Measurements from ENCODE around the gene LRRC42. TPM values are rescaled to one million over a fixed set of nuclear protein-coding genes. Genes with fewer than 3 reads are reported as not detected.

The LRRC42 gene
- total RNA-seq, 1 experiment from 2014 or later: 20.4 TPM

DNA sequence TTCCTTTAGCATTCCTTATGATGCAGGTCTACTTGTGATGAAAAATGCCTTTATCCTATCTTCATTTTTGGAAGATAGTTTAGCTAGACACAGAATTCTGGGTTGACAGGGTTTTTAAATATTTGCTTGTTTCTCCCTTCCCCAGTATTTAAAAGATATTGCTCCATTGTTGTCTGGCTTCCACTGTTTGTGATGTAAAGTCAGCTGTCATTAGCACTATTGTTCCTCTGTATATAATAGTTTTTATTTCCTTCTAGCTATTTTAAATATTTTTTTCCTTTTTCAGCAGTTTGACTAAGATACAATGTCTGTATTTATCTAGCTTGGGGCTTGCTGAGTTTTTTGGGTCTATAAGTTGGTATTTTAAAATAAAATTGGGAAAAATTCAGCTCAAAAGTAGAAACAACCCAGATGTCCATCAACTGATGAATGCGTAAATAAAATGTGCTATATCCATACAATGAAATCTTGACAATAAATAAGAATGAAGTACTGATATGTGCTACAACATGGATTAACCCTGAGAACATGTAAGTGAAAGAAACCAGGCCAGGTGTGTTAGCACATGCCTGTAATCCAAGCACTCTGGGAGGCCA is 11.9 kb upstream of the LRRC42 start:
- in situ Hi-C loops (cut with HindIII; ENCODE audit: low pct_unique_long_range_greater_than_20kb, low sequenced_read_pairs): no loop called here
- no peak for DNase-seq (ENCODE audit: low read depth, low spot score)

DNA sequence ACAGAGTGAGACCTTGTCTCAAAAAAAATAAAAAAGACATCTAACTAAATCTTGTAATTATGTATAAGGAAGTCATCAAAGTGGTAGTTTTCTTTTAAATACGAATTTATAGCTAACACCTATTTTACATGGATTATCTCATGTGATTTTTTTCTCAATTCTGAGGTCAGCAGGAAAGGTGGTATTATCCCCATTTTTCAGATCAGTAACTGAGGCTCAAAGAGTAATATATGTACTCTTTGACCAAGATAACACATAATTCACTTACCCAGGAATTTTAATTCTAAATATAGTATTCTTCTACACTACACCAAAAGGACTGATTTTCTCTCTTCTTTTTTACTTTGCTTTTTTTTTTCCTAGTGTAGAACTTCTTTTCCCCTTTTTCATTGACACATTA is 9.7 kb upstream of the LRRC42 start:
- DNase-seq (ENCODE audit: low read depth, low spot score): no peak
- in situ Hi-C loops (cut with HindIII; ENCODE audit: low pct_unique_long_range_greater_than_20kb, low sequenced_read_pairs): no loop called here

DNA sequence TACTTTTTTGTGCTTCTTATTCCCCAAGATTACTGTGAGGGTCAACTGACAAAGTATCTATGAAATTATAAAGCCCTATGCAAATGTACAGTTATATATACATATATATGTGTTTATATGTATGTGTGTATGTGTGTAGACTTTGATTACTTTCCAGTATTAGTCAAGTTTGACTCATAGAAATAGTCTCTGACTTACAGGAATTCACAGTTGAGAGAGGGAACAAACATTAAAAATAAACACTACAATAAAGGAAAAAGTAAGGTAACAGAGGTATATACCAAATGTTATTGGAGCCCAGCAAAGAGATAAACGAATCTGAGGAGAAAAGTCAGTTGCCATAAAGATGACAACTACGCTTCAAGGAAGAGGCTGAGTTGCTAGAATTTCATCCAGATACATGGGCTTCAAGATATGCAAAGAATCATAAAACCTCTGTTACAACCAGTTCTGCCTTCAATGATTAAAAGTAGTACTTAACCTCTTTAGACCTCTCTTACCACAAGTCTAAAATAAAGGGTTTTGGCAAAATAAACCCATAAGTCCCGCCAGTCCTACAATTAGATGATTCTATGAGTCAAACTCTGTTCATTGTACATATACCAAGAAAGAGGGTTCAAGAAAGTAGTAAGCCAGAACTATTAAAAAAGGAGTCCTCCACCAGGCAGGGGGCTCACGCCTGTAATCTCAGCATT is 7.9 kb upstream of the LRRC42 start:
- DNase-seq (ENCODE audit: low read depth, low spot score): no peak
- in situ Hi-C loops (cut with HindIII; ENCODE audit: low pct_unique_long_range_greater_than_20kb, low sequenced_read_pairs): no loop called here

DNA sequence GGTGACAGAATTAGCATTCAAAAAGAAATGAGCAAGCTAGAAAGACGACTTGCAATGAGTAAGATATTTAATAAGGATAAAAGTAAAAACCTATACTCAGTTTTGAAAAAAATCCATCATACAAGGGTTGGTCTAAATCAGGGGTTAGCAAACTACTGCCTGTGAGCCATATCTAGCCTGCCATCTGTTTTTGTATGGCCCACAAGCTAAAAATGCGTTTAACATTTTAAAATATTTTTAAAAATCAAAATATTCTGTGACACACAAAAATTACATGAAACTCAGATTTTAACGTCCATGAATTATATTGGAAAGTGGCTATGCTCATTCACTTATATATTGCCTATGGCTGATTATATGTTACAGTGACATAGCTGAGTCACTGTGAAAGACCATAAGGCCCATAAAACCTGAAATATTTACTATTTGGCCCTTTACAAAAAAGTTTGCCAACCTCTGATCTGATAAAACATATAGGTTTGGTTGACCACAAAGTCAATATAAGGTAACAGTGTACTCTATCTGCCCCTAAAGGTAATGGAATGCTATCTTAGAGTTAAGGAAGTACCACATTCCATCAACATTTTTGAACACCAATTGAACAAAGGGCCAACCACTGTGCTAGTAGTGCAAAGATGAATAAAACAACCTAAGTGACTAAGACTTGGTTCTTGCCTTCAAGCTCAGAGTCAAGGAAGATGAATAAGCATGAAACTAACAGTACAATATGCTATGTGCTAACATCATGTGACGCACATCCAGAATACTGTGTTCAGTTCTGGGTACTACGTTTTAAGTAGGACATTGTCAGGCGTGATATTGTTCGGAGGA is 3.8 kb upstream of the LRRC42 start:
- in situ Hi-C loops (cut with HindIII; ENCODE audit: low pct_unique_long_range_greater_than_20kb, low sequenced_read_pairs): no loop called here

DNA sequence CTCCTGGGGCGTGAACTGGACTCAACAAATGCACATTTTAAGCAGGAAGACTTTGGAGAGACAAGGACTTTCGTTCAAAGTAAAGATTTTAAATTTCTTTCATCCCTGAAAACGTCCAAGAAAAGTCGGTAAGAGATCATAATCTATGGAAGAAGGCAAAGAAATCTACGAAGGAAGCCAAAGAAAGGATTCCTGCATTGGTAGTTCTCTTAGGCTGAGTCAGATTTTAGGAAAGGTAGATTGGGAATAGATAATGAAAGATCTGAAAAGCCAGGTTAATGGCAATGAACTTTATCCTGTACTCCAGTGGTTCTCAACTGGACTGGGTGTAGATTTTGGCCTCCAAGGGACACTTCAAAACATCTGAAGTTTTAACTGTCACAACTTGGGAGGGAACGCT is 3.1 kb upstream of the LRRC42 start:
- DNase-seq (ENCODE audit: low read depth, low spot score): no peak
- in situ Hi-C loops (cut with HindIII; ENCODE audit: low pct_unique_long_range_greater_than_20kb, low sequenced_read_pairs): no loop called here

More for the DNA sequence above, 3.8 kb upstream of the LRRC42 start:
- DNase-seq (ENCODE audit: low read depth, low spot score): no peak

DNA sequence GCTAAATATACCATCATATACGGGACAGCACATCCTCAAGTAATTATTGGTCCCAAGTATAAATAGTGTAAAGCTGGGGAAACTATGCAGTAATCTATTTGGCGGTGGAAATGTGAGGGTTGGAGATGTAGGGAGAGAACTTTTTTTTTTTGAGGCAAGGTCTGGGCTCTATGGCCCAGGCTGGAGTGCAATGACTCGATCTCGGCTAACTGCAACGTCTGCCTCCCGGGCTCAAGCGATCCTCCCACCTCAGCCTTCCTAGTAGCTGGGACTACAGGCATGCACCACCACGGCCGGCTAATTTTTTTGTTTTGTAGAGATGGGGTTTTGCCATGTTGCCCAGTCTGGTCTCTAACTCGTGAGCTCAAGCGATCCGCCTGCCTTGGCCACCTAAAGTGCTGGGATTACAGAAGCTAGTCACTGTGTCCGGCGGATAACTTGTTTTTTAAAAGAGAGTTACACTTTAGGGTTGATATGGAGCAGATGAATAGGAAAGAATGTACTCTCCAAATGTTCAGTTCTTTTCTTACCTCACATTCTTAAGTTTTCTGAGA is 2.6 kb upstream of the LRRC42 start:
- in situ Hi-C loops (cut with HindIII; ENCODE audit: low pct_unique_long_range_greater_than_20kb, low sequenced_read_pairs): no loop called here
- no peak for DNase-seq (ENCODE audit: low read depth, low spot score)

DNA sequence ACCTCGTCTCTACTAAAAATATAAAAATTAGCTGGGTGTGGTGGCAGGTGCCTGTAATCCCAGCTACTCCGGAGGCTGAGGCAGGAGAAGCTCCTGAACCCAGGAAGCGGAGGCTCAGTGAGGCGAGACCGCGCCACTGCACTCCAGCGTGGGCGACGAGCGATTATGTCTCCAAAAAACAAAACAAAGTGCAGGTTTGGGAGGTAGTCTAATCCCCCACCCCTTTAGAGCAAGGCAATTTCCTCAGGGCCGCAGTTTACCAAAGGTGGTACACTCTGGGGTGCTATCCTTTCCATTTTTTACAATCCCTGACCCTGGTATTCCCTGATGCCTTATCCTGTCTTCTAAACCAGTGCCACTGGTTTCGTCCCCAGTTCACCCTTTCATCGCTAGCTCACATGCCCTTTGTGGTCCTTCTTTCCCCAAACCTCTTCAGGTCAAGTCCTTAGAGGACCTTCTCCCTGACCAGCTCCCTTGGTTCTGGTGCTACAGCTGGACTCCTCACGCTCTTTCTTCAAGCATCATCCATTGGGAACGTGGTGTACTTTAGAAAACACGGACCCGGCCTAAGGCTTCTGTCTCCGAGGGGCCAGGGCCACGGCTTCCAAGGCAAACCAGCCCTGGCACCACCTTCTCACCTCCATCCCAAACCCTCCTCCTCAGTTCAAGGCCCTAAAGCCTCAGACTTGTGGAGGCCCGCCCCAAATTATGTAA is 1.5 kb upstream of the LRRC42 start:
- in situ Hi-C loops (cut with HindIII; ENCODE audit: low pct_unique_long_range_greater_than_20kb, low sequenced_read_pairs): no loop called here

DNA sequence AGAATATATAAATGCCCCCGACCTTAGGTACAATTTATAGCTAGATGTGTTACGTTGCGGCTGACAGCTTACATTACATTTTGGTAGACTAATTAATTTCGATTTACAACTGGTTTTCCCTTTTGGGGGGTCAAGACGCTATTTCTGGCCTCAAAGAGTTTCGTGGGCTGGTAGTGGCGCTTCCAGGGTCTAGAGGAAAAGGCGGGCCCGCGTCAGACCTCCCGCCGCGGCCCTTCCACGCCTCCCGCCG is 1.0 kb upstream of the LRRC42 start:
- no peak for DNase-seq (ENCODE audit: low read depth, low spot score)
- in situ Hi-C loops (cut with HindIII; ENCODE audit: low pct_unique_long_range_greater_than_20kb, low sequenced_read_pairs): no loop called here

More for the DNA sequence above, 1.5 kb upstream of the LRRC42 start:
- DNase-seq (ENCODE audit: low read depth, low spot score): no peak

DNA sequence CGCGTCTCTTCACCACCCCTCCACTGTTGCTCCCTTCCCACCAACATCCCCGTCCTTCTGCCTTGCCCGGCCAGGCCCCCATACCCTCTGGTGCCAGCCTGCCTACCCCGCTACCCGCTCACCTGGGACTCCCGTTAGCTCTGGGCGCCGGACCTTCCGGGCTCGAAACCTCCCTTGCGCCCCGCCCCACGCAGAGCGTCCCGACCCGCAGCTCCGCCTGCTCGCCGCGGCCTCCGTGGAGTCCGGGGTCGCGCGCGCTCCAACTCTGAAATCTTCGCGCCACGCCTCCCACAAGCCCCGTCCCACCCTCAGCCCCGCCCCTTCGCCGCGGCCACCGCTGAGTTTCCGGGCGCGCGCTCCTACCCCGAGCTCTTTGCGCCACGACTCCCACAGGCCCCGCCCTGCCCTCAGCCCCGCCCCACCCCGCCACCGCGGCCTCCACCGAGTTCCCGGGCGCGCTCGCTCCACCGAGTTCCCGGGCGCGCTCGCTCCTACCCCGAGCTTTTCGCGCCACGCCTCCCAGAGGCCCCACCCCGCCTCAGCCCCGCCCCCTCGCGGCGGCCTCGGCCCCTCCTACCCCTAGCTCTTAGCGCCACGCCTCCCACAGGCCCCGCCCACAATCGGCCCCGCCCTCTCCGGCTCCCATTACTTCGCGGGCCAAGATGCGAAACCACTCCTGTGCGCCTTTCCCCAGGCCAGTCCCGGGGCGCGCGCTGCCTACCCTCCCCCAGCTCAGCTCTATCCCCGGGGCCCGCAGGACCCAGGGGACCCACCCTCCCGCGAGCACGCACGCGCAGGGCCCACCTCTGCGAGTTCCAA is 508 bp upstream of the LRRC42 start, which contains the start of gene IFT25:
Gene IFT25 (minus strand): TSS at position 267 of the 819 bp plus-strand sequence. CDS start 5,617 bp downstream, outside the sequence.
- DNase-seq (ENCODE audit: low read depth, low spot score): peak; percentile 90
- in situ Hi-C loops (cut with HindIII; ENCODE audit: low pct_unique_long_range_greater_than_20kb, low sequenced_read_pairs): no loop called here

DNA sequence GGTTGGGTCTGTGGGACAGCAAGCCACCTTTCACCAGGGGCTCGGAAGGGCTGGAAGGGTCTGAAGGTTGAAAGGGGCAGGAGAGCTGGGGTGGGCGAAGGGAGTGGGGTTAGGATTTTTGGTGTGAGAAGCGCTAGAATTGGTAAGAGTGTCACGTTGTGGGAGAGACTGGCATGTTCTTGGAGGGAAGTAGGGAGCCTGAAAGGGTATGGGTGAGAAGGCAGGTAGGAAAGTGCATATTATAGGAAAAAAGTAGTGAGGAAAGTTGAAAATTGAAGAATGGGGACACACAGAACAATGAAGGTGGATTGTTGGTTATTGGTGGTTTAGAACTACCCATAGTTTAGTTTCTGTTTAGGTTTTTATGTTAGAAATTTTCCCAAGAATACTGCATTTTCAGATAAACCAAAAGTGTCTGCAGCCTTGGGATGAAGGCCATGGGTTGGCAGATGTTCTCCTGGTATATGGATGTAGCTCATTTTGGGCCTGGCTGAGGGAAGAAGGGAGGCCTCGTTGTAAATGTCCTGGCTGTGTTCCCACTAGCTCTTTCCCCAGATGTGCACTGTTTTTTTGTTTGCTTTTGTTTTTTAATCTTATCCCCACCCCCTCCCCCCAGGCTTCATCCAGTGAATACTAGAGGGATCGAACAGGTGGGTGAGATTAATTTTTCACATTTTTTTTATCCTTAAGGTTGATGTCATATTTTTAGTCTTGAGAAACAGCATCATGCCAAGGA is 1.2 kb downstream of the LRRC42 start:
- no peak for DNase-seq (ENCODE audit: low read depth, low spot score)
- in situ Hi-C loops (cut with HindIII; ENCODE audit: low pct_unique_long_range_greater_than_20kb, low sequenced_read_pairs): no loop called here

DNA sequence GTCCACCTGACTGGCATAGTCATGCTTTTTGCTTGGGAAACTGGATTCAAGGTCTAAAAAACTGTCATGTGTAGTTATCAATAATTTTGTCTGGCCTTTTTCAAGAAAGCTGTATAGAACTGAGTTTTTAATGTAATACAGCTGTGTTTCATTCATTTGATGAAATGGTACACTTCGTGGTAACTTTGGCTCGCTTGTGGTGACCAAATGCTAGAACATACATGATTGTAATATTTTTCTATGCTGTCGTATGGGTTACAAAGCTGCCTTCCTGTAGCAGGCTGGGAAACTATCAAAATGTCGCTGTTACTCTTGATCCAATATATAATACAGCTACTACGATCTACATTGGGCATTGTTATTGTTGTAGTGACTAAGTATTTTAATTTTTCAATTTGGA is 2.1 kb downstream of the LRRC42 start:
- no peak for DNase-seq (ENCODE audit: low read depth, low spot score)
- in situ Hi-C loops (cut with HindIII; ENCODE audit: low pct_unique_long_range_greater_than_20kb, low sequenced_read_pairs): no loop called here

DNA sequence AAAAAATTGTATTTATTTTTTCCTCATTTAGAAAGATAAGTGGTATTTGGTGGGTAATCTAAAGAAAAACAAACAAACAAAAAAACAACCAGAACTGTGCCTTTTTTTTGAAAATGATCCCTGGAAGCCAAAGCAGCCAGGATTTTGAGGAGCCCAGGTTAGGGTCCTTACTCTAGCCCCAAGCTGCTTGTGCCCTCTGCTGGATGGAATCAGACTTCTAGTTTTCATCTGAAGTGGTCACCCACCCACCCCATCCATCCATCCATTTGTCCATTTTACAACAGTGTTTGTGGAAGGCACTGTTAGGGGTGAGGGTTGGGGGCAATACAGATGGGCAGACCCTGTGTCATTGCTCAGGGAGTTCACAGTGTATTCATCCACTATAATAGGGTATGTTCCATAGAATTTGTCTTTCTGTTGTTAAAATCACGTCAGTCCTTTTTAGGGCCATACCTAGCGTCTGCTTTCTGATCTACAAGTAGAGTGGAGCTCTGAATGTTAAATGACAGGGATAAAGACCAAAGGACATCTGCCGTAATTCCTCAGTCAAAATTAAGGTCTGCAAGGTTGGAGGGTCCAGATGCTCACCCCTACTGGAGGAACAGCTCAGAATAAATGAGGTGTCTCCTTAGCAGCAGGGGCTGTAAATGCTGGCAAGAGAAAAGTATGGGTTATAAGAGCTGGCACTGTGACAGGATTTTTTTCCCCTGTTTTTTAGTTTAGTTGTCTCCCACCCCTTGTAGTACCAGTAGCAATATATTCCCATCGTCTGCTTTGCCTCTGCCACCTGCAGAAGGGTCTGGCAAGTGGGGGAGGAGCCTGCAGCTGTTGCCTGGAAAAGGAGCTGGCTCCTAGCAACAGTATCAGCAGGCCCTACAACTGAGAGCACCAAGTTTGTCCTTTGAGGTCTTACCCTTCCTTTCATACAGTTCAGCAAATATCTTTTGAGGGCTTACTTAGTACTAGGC is 3.2 kb downstream of the LRRC42 start:
- DNase-seq (ENCODE audit: low read depth, low spot score): peak; percentile 71
- in situ Hi-C loops (cut with HindIII; ENCODE audit: low pct_unique_long_range_greater_than_20kb, low sequenced_read_pairs): no loop called here

DNA sequence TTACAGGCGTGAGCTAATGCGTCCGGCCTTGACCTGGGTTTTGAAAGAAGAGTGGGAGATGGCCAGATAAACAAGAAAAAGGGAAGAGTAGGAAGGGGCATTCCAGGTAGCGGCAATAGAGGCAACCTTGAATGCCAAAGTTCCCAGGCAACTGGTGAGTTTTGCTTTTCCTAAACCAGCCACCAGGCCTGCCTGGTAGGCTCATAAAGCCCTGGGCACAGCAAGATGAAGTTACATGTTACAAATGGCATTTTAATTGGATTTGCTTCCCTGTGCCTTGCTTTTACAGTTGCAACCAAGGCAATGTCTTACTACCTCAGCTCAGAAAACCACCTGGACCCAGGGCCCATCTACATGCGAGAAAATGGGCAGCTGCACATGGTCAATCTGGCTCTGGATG is 5.5 kb downstream of the LRRC42 start:
- DNase-seq (ENCODE audit: low read depth, low spot score): no peak
- in situ Hi-C loops (cut with HindIII; ENCODE audit: low pct_unique_long_range_greater_than_20kb, low sequenced_read_pairs): no loop called here

DNA sequence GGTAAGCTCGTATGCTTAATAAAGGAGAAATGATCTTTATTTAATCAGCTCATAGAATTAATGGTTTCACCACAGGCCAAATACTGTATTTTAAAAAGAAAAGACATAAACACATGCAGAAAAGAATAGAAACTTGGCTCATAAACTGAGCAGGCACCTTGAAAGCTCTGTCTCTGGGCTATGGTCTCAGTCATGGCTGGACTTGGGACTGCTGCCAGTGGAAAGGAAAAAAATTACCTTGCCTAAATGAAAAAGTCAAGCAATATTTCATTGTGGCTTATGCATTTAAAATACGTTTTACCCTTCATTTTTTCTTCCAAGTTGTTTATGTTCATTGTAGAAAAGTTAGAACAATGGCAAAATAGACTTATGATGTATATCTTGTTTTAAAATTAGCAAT is 8.0 kb downstream of the LRRC42 start:
- in situ Hi-C loops (cut with HindIII; ENCODE audit: low pct_unique_long_range_greater_than_20kb, low sequenced_read_pairs): no loop called here
- no peak for DNase-seq (ENCODE audit: low read depth, low spot score)

DNA sequence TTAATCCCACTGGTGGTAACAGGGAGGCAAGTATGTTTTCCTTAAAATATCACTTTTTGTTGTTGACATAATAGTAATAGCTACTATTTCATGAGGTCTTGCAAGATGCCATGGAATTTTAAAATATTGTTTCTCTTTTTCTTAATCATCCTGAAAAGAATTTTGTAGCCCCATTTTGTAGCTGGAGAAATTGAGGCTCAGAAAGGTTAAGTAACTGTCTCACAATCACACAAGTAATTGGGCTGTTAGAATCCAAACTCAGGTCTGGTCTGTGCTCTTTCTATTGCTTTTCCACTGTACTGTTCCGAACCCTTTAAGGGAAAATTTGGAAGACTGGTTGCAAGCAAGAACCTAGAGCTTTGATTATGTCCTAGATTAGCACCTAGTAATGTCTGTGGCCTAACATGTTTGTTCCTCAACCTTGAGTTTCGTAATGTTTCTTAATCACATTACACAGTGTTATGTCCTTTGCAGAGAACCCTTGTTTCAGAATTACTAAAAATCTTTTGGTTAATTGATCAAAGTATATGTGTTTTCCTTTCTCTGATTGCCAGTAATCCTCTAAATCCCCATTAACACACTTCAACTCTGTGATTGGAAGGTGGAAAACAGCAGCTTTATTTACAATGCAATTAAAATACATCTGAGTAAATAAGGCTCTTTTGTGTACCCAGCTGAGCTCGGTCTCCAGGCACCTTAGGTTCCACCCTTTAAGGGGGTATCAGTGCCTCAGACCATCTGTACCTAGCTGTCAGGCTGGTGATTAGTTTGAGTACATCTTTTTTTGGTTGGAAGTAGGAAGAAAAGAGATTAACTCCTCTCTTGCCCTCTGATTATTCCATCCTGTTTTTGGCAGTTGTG is 10.4 kb downstream of the LRRC42 start:
- in situ Hi-C loops (cut with HindIII; ENCODE audit: low pct_unique_long_range_greater_than_20kb, low sequenced_read_pairs): no loop called here

More for the DNA sequence above, 10.4 kb downstream of the LRRC42 start:
- no peak for DNase-seq (ENCODE audit: low read depth, low spot score)
